ENCODE data around the gene ENHO. TPM values are rescaled to one million over a fixed set of nuclear protein-coding genes. Genes with fewer than 3 reads are reported as not detected.
A peak's percentile ranks its signal among the peaks of the same experiment; 100 is the strongest.

ENHO gene
- total RNA-seq, 2 experiments from 2014 or later: not detected

DNA sequence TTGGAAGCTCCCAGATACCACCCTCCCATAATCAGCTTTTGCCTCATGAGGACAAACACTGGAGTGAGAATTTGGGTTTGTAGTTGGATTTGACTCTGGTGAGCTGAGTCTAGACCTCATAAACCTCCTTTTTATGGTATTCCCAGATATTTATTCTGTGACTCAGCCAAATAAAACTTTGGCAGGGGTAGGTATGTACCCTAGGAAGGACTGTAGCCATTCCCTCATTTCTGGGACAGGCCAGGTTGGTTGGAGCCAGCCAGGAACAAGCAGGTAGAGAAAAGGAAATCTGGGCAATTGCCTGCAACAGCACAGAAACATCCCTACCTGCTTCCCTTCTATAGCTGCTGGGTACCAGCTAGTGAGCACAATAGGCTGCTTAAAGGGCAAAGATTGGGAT lies 19.4 kb downstream of the ENHO start:
- CTCF ChIA-PET: interaction anchor here (1.1 to 5.1 kb wide), 6 partner anchors 56 to 131 kb away, joined by 3 to 31 read pairs (median 10); no protein-coding TSS in a partner anchor
- H3K9me3 Mint-ChIP-seq: no peaks in the 10 kb centered on the region
- H3K36me3 Mint-ChIP-seq (ENCODE audit: low read depth): no peaks in the 10 kb centered on the region
- POLR2A ChIA-PET: no interaction called here
- H3K4me1 Mint-ChIP-seq: peaks cover 9% of the 10 kb centered on the region
- no peak overlapping the region for H3K4me3 Mint-ChIP-seq
- no peak for DNase-seq
- H3K27me3 Mint-ChIP-seq: peaks cover 13% of the 10 kb centered on the region
- no peak overlapping the region for H3K27ac Mint-ChIP-seq

DNA sequence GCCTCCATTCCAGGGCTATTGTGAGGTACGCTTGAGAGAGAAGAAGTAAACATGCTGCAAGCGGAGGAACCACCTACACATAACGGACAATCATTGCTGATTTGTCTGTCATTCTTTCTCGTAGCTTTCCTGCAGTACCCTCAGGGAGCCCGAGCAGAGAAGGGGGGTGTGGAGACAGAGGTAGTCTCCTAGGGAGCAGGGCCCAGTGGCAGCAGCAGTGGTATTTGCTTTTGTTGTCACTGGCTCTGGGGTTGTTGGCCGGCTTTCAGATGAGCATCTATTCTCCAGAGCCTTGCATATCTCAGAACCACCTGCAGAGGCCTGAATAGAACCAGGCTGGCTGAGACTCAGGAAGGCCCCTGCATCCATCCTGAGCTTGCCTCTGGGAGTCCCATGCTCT lies 19.9 kb downstream of the ENHO start:
- H3K4me1 Mint-ChIP-seq: peaks cover 9% of the 10 kb centered on the region
- no peak overlapping the region for H3K27ac Mint-ChIP-seq
- ChIA-PET CTCF (interaction anchor here (1.1 to 5.1 kb wide), 5 partner anchors 56 to 131 kb away, joined by 3 to 31 read pairs (median 16); no protein-coding TSS in a partner anchor), POLR2A (no interaction called here)
- peaks cover 13% of the 10 kb centered on the region for H3K27me3 Mint-ChIP-seq
- H3K9me3 Mint-ChIP-seq: no peaks in the 10 kb centered on the region
- no peak for DNase-seq
- no peaks in the 10 kb centered on the region for H3K36me3 Mint-ChIP-seq (ENCODE audit: low read depth)
- no peak overlapping the region for H3K4me3 Mint-ChIP-seq

GRCh38 chr9:34502471-34502870 lies 20.3 kb downstream of the ENHO start:
- POLR2A ChIA-PET: no interaction called here
- no peak overlapping the region for H3K4me3 Mint-ChIP-seq

DNA sequence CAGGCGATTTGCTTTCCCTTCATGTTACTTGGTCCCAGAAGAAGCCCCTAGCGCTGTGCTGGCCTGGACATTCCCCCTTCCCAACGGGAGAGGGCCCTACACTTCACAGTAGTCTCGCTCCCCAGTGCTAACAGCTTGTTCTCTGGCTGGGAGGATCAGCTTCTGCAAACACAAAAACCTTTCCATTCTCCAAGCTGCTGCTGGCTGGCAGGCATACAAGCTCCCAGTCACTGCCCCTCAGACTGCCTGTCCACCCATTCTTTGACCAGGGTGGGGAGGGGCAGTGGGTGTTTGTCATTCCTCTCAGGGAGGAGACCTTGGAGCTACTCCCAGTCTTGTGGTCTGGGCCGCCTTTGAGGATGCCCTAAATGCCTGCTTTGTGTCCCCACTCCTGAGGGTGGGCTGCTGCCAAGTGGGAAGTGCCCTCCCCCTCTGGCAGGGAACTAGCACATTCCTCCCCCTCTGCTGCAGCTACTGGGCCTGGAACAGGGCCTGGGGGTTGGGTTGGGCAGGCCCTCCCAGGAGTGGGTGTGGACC lies 20.8 kb downstream of the ENHO start:
- ChIA-PET CTCF (interaction anchor here (1.0 to 5.1 kb wide), 7 partner anchors 8 to 132 kb away, joined by 3 to 31 read pairs (median 3); no protein-coding TSS in a partner anchor), POLR2A (no interaction called here)
- no peaks in the 10 kb centered on the region for H3K36me3 Mint-ChIP-seq (ENCODE audit: low read depth)
- H3K27me3 Mint-ChIP-seq: peaks cover 13% of the 10 kb centered on the region
- H3K4me3 Mint-ChIP-seq: no peak overlapping the region
- H3K4me1 Mint-ChIP-seq: peaks cover 9% of the 10 kb centered on the region
- no peak overlapping the region for H3K27ac Mint-ChIP-seq
- DNase-seq: no peak
- H3K9me3 Mint-ChIP-seq: no peaks in the 10 kb centered on the region

More at GRCh38 chr9:34502471-34502870, 20.3 kb downstream of the ENHO start:
- Mint-ChIP-seq H3K4me1 (peaks cover 9% of the 10 kb centered on the region), H3K36me3 (ENCODE audit: low read depth) (no peaks in the 10 kb centered on the region), H3K27ac (no peak overlapping the region), H3K9me3 (no peaks in the 10 kb centered on the region), H3K27me3 (peaks cover 13% of the 10 kb centered on the region)
- DNase-seq: no peak
- CTCF ChIA-PET: interaction anchor here (1.1 to 5.1 kb wide), 5 partner anchors 55 to 132 kb away, joined by 3 to 31 read pairs (median 16); no protein-coding TSS in a partner anchor

DNA sequence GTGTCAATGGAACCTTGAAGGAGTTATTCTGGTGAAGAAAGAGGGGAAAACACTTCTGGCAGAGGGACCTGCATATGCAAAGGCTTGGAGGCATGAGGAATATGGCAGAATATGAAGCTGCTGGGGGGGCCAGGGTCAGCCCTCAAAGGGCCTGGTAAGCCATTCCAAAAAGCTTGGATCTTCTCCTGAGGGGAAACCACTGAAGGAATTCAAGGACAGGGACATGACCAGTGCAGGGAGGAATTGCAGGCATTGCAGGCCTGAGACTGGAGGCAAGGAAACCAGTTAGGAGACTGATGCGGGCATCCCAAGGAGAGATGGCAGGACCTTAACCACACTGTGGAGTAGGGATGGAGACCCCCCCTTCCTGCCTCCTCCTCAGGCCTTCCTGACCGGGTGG lies 21.4 kb downstream of the ENHO start:
- peaks cover 13% of the 10 kb centered on the region for H3K27me3 Mint-ChIP-seq
- no peaks in the 10 kb centered on the region for H3K9me3 Mint-ChIP-seq
- POLR2A ChIA-PET: no interaction called here

DNA sequence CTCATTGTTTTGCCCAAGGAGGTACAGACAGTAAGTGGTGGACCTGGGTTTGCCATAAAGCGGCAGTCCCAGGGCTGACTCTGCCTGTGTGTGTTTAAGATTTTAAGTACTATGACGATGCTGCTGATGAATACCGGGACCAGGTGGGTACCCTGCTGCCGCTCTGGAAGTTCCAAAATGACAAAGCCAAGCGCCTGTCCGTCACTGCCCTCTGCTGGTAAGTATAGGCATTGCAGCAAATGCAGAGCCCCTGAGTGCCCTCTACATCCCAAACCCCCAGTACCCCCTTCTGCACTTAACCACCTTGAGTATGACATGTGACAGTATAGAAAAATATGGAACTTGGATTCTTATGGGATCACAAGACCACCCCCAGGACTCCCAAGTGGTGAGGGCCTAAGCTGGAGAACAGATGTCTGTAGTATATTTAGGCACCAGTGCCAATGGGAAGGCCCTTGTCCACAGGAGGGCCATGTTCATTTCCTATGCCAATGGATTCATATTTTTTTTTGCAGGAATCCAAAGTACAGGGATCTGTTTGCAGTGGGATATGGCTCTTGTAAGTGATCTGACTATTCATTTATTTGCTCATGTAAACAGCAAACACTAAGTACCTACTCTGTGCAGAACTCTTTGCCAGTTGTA lies 22.0 kb downstream of the ENHO start:
- Mint-ChIP-seq H3K36me3 (ENCODE audit: low read depth) (no peaks in the 10 kb centered on the region), H3K9me3 (no peaks in the 10 kb centered on the region), H3K27me3 (peaks cover 13% of the 10 kb centered on the region), H3K4me1 (peaks cover 9% of the 10 kb centered on the region), H3K27ac (no peak overlapping the region), H3K4me3 (no peak overlapping the region)
- peak; percentile 75 for DNase-seq
- ChIA-PET POLR2A (no interaction called here), CTCF (interaction anchor here (0.8 to 5.1 kb wide), 14 partner anchors 9 to 167 kb away, joined by 3 to 31 read pairs (median 4); partner anchors contain the start of gene ENHO)

More for the DNA sequence above, 21.4 kb downstream of the ENHO start:
- Mint-ChIP-seq H3K4me3 (no peak overlapping the region), H3K27ac (no peak overlapping the region), H3K36me3 (ENCODE audit: low read depth) (no peaks in the 10 kb centered on the region), H3K4me1 (peaks cover 9% of the 10 kb centered on the region)
- DNase-seq: no peak
- CTCF ChIA-PET: interaction anchor here (0.8 to 5.1 kb wide), 11 partner anchors 9 to 133 kb away, joined by 3 to 31 read pairs (median 3); partner anchors contain the start of gene ENHO

DNA sequence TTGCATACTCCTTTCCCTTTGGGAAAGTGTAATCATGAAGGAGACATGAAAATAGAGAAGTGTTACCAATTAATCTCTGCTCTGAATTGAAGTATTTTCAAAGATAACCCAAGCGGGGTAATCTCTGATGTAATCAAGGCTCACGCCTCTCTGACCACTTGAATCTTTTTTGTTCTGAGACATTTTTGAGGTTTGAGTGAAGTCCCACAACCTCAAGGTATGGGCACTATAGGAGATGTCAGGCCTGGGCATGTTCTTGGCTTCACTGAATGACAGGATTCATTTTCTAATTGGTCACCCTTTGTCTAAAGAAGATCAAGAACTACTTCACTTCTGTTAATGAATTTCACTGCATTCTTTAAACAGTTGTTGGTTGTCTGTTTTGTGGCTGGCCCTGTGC lies 23.7 kb downstream of the ENHO start:
- peaks cover 8% of the 10 kb centered on the region for H3K27me3 Mint-ChIP-seq
- no peak overlapping the region for H3K4me3 Mint-ChIP-seq
- no peak for DNase-seq
- H3K9me3 Mint-ChIP-seq: no peaks in the 10 kb centered on the region
- ChIA-PET POLR2A (no interaction called here), CTCF (interaction anchor here (1.0 to 5.1 kb wide), 6 partner anchors 11 to 95 kb away, joined by 3 to 25 read pairs (median 4); no protein-coding TSS in a partner anchor)
- no peak overlapping the region for H3K27ac Mint-ChIP-seq
- no peaks in the 10 kb centered on the region for H3K36me3 Mint-ChIP-seq (ENCODE audit: low read depth)
- peaks cover 9% of the 10 kb centered on the region for H3K4me1 Mint-ChIP-seq

GRCh38 chr9:34498553-34498952 lies 24.2 kb downstream of the ENHO start:
- CTCF ChIA-PET: interaction anchor here (0.9 to 1.7 kb wide), 4 partner anchors 10 to 95 kb away, joined by 3 to 5 read pairs (median 4); no protein-coding TSS in a partner anchor
- no peaks in the 10 kb centered on the region for H3K36me3 Mint-ChIP-seq (ENCODE audit: low read depth)
- DNase-seq: no peak
- H3K27ac Mint-ChIP-seq: no peak overlapping the region
- no peaks in the 10 kb centered on the region for H3K9me3 Mint-ChIP-seq
- H3K27me3 Mint-ChIP-seq: peaks cover 8% of the 10 kb centered on the region
- POLR2A ChIA-PET: no interaction called here
- H3K4me3 Mint-ChIP-seq: no peak overlapping the region
- peaks cover 9% of the 10 kb centered on the region for H3K4me1 Mint-ChIP-seq

DNA sequence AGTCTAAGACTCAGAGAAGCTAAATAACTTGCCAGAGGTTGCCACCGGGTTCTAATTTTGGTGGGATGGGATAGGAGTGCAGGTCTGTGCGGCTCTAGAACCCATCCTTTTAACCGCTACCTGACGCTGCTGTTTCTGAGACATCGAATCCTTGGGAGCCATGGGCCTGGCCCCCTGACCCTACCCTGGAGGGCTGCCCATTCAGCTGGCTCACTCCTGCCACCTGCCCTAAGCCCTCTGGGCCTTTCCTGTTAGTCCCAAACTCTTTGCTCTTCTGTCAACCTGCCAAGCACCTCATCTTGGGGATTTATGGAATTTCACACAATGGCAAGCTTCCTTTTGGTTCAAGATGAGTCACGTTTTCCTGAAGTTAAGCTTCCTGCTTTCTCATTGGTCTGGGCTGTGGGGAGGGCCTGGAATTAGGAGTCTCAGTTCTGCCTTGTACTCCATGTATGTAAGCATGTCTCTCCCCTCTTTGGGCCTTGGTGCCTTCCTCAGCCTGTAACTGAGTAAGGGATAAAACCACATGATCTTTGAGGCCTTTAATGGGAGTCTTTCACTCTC lies 26.6 kb downstream of the ENHO start:
- H3K27me3 Mint-ChIP-seq: peaks cover 8% of the 10 kb centered on the region
- CTCF ChIA-PET: interaction anchor here (0.6 to 1.7 kb wide), 5 partner anchors 57 to 554 kb away, joined by 3 to 4 read pairs (median 3); no protein-coding TSS in a partner anchor
- H3K27ac Mint-ChIP-seq: no peak overlapping the region
- no peak for DNase-seq
- H3K4me3 Mint-ChIP-seq: no peak overlapping the region
- POLR2A ChIA-PET: interaction anchor here (0.8 kb wide), 1 partner anchor 29 kb away, joined by 3 read pairs; no protein-coding TSS in a partner anchor
- H3K9me3 Mint-ChIP-seq: no peaks in the 10 kb centered on the region
- H3K4me1 Mint-ChIP-seq: peaks cover 9% of the 10 kb centered on the region
- H3K36me3 Mint-ChIP-seq (ENCODE audit: low read depth): no peaks in the 10 kb centered on the region

DNA sequence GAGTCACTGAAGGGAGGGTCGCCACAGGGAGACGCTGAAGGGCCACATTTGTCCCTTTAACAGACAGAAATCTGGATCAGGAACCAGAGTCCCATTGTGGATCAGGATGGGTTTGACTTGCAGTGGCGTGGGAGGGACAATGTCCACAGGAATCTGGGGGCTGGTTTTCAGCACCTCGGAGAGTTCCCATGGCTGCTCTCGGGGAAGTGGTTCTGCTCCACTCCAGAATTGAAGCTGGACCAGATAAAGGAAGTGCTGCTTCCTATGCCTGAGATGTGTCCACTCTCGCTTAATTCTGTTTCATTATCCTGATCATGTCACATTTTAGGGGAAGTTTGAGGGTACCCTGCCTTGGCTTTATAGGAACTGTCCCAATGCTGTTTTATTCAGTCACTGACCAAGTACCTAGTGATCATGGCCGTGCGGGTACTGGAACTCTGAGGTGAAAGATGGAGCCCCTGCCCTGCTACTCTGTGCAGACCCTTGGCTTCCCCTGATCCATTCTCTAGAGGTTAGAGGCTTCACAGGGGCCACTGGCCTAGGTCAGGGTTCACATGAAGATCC lies 28.7 kb downstream of the ENHO start:
- ChIA-PET POLR2A (no interaction called here), CTCF (interaction anchor here (1.1 to 1.4 kb wide), 2 partner anchors 90 to 97 kb away, joined by 3 read pairs; no protein-coding TSS in a partner anchor)
- H3K4me3 Mint-ChIP-seq: no peak overlapping the region
- no peaks in the 10 kb centered on the region for H3K9me3 Mint-ChIP-seq
- H3K36me3 Mint-ChIP-seq (ENCODE audit: low read depth): no peaks in the 10 kb centered on the region
- DNase-seq: peak; percentile 48
- no peak overlapping the region for H3K27ac Mint-ChIP-seq
- no peaks in the 10 kb centered on the region for H3K4me1 Mint-ChIP-seq
- no peaks in the 10 kb centered on the region for H3K27me3 Mint-ChIP-seq

DNA sequence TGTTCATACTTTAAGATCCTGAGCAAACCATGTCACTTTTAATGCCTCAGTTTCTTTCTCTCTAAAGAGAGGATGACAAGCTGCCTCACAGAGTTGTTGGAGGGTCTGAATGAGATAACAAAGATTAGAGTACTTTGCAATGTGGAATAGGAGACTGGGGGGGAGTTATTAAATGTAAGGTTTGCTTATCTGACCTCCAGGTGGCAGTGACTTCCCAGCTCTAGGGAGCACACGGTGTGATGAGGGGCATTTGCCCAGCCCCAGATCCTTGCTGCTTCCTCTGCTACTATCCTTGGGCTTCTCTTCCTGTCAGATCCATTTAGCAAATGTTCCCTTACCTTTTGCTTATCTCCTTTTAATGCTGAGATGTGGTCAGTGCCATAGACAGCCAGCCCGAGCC lies 30.7 kb downstream of the ENHO start:
- H3K36me3 Mint-ChIP-seq (ENCODE audit: low read depth): no peaks in the 10 kb centered on the region
- peaks cover 1% of the 10 kb centered on the region for H3K4me1 Mint-ChIP-seq
- no peaks in the 10 kb centered on the region for H3K9me3 Mint-ChIP-seq
- ChIA-PET CTCF (interaction anchor here (1.6 kb wide), 1 partner anchor 32 kb away, joined by 3 read pairs; no protein-coding TSS in a partner anchor), POLR2A (no interaction called here)
- no peak overlapping the region for H3K27ac Mint-ChIP-seq
- H3K4me3 Mint-ChIP-seq: no peak overlapping the region
- no peak for DNase-seq
- peaks cover 11% of the 10 kb centered on the region for H3K27me3 Mint-ChIP-seq

- DNase-seq: no peak
- POLR2A ChIA-PET: no interaction called here
- Mint-ChIP-seq H3K9me3 (no peaks in the 10 kb centered on the region), H3K27ac (no peak overlapping the region), H3K4me1 (peaks cover 3% of the 10 kb centered on the region), H3K27me3 (peaks cover 14% of the 10 kb centered on the region), H3K4me3 (no peak overlapping the region), H3K36me3 (ENCODE audit: low read depth) (no peaks in the 10 kb centered on the region)
- CTCF ChIA-PET: interaction anchor here (1.6 kb wide), 1 partner anchor 33 kb away, joined by 3 read pairs; no protein-coding TSS in a partner anchor
These were observed 31.2 kb downstream of the ENHO start for GRCh38 chr9:34491596-34491995.

- Mint-ChIP-seq H3K4me3 (no peak overlapping the region), H3K36me3 (ENCODE audit: low read depth) (no peaks in the 10 kb centered on the region), H3K27me3 (peaks cover 14% of the 10 kb centered on the region), H3K9me3 (no peaks in the 10 kb centered on the region), H3K4me1 (peaks cover 6% of the 10 kb centered on the region), H3K27ac (no peak overlapping the region)
- ChIA-PET POLR2A (no interaction called here), CTCF (interaction anchor here (1.2 to 1.3 kb wide), 2 partner anchors 11 to 101 kb away, joined by 3 read pairs; no protein-coding TSS in a partner anchor)
- no peak for DNase-seq
These were observed 32.0 kb downstream of the ENHO start for GRCh38 chr9:34490760-34491159.

All from activated CD4-positive, alpha-beta memory T cell treated with anti-CD3 and anti-CD28 coated beads, Interleukin-2, amount 10 ng/mL, durations not matched to agents 7 days and 5 days (primary cell).